HFF-Myc (cell line): ENCODE data around the gene ZWINT.

ENCODE experiments used
- DNase-seq: peaks from one replicate; pipeline ENCODE4 v3.0.0-alpha.2; 2011; ENCODE audit warnings: low read depth; ENCODE audit errors: extremely low read depth
- H3K4me3 ChIP-seq: replicated peaks from 2 replicates; pipeline ENCODE4 v1.5.1; 2011; ENCODE audit warnings: low read depth, mild to moderate bottlenecking, control low read depth, low read length
- CTCF ChIP-seq: IDR thresholded peaks from 2 replicates; pipeline ENCODE4 v1.5.1; 2012; ENCODE audit warnings: mild to moderate bottlenecking, low read depth, low read length, control low read depth; ENCODE audit errors: missing control alignments

The ZWINT gene

GRCh38 chr10:56351909-56352630, 9.0 kb downstream of the ZWINT start:
- TF ChIP-seq CTCF = no peak
- no peak overlapping the region for H3K4me3 ChIP-seq
- DNase-seq = no peak

- no peak for DNase-seq
- no peak for TF ChIP-seq CTCF
- H3K4me3 ChIP-seq = no peak overlapping the region
Observed at GRCh38 chr10:56349611-56350010, 11.4 kb downstream of the ZWINT start.

- TF ChIP-seq CTCF = no peak
- no peak for DNase-seq
- H3K4me3 ChIP-seq = no peak overlapping the region
Observed at GRCh38 chr10:56348101-56348500, 13.0 kb downstream of the ZWINT start.

- no peak overlapping the region for H3K4me3 ChIP-seq
- DNase-seq = no peak
- no peak for TF ChIP-seq CTCF
Observed at GRCh38 chr10:56346845-56347415, 14.1 kb downstream of the ZWINT start.

GRCh38 chr10:56341612-56342011, 19.4 kb downstream of the ZWINT start:
- DNase-seq = no peak
- TF ChIP-seq CTCF = no peak
- no peak overlapping the region for H3K4me3 ChIP-seq

GRCh38 chr10:56329961-56330360, 31.1 kb downstream of the ZWINT start:
- no peak for TF ChIP-seq CTCF

GRCh38 chr10:56327118-56327517, 33.9 kb downstream of the ZWINT start:
- H3K4me3 ChIP-seq = no peak overlapping the region
- no peak for DNase-seq
- TF ChIP-seq CTCF = no peak

More at GRCh38 chr10:56329961-56330360, 31.1 kb downstream of the ZWINT start:
- no peak for DNase-seq
- no peak overlapping the region for H3K4me3 ChIP-seq
